ENCODE results near the gene TRMT1L.

TRMT1L gene

GRCh38 chr1:185104083-185104482 lies 52.7 kb downstream of the TRMT1L start:
- no peak for TF ChIP-seq CTCF (IDR thresholded peaks at IDR 0.05; ENCODE audit: insufficient read depth, low read depth, low read length, missing control alignments)
- peak; percentile 5 for DNase-seq (ENCODE audit: low read depth)
- no peak overlapping the region for H3K4me3 ChIP-seq (ENCODE audit: low read length)

- no peak overlapping the region for H3K4me3 ChIP-seq (ENCODE audit: low read length)
- DNase-seq (ENCODE audit: low read depth) = peak; percentile 86
- no peak for TF ChIP-seq CTCF (IDR thresholded peaks at IDR 0.05; ENCODE audit: insufficient read depth, low read depth, low read length, missing control alignments)
Measured at GRCh38 chr1:185096531-185096930, 60.2 kb downstream of the TRMT1L start.

- no peak overlapping the region for H3K4me3 ChIP-seq (ENCODE audit: low read length)
- no peak for DNase-seq (ENCODE audit: low read depth)
- no peak for TF ChIP-seq CTCF (IDR thresholded peaks at IDR 0.05; ENCODE audit: insufficient read depth, low read depth, low read length, missing control alignments)
Measured at GRCh38 chr1:185094761-185095160, 62.0 kb downstream of the TRMT1L start.

- H3K4me3 ChIP-seq (ENCODE audit: low read length) = no peak overlapping the region
- DNase-seq (ENCODE audit: low read depth) = no peak
- no peak for TF ChIP-seq CTCF (IDR thresholded peaks at IDR 0.05; ENCODE audit: insufficient read depth, low read depth, low read length, missing control alignments)
Measured at GRCh38 chr1:185091480-185091879, 65.3 kb downstream of the TRMT1L start.

GRCh38 chr1:185087746-185088145 lies 69.0 kb downstream of the TRMT1L start:
- TF ChIP-seq CTCF (IDR thresholded peaks at IDR 0.05; ENCODE audit: insufficient read depth, low read depth, low read length, missing control alignments) = no peak

GRCh38 chr1:185087101-185087500 lies 69.7 kb downstream of the TRMT1L start:
- no peak for DNase-seq (ENCODE audit: low read depth)
- TF ChIP-seq CTCF (IDR thresholded peaks at IDR 0.05; ENCODE audit: insufficient read depth, low read depth, low read length, missing control alignments) = no peak
- no peak overlapping the region for H3K4me3 ChIP-seq (ENCODE audit: low read length)

More at GRCh38 chr1:185087746-185088145, 69.0 kb downstream of the TRMT1L start:
- H3K4me3 ChIP-seq (ENCODE audit: low read length) = no peak overlapping the region
- DNase-seq (ENCODE audit: low read depth) = no peak

- TF ChIP-seq CTCF (IDR thresholded peaks at IDR 0.05; ENCODE audit: insufficient read depth, low read depth, low read length, missing control alignments) = no peak
- no peak overlapping the region for H3K4me3 ChIP-seq (ENCODE audit: low read length)
- no peak for DNase-seq (ENCODE audit: low read depth)
Measured at GRCh38 chr1:185083818-185084217, 72.9 kb downstream of the TRMT1L start.
